Heart right ventricle (tissue), 16 donors: Measurements from ENCODE around the gene GABRB1. TPM values are rescaled to one million over a fixed set of nuclear protein-coding genes. Genes with fewer than 3 reads are reported as not detected.

Experiments
- ATAC-seq, 8 donors: fragments of 200-7000 bp; cut with Tn5 transposase; one replicate each; pipeline ENCODE4 v1.9.1; 2020; ENCODE audit warnings: mild to moderate bottlenecking in 8 of 8, moderate library complexity in 8 of 8, moderate number of reproducible peaks in 1 of 8
- DNase-seq, 2 donors: peaks; one replicate each; pipeline ENCODE4 v3.0.0-alpha.2; 2020
- H3K27ac ChIP-seq, 10 donors: fragments of 200-600 bp; sonication (generic) in 2 of 10; one replicate each; pipeline versions ENCODE4 v1.5.0 to v1.8.0; 2020 to 2022; ENCODE audit warnings: mild to moderate bottlenecking in 3 of 10
- H3K27me3 ChIP-seq, 7 donors: fragments of 200-600 bp; one replicate each; pipeline ENCODE4 v1.8.0; 2021 to 2022; ENCODE audit warnings: mild to moderate bottlenecking in 2 of 7
- H3K36me3 ChIP-seq, 9 donors: fragments of 200-600 bp; sonication (generic) in 1 of 9; one replicate each; pipeline versions ENCODE4 v1.5.0 to v1.8.0; 2020 to 2022; ENCODE audit warnings: mild to moderate bottlenecking in 2 of 9
- H3K4me1 ChIP-seq, 9 donors: fragments of 200-600 bp; sonication (generic) in 1 of 9; one replicate each; pipeline versions ENCODE4 v1.5.0 to v1.8.0; 2020 to 2022; ENCODE audit warnings: mild to moderate bottlenecking in 4 of 9
- H3K4me3 ChIP-seq, 10 donors: fragments of 200-600 bp; sonication (generic) in 2 of 10; one replicate each; pipeline versions ENCODE4 v1.5.0 to v1.8.0; 2020 to 2022; ENCODE audit warnings: mild to moderate bottlenecking in 7 of 10, moderate library complexity in 2 of 10
- H3K9me3 ChIP-seq, 11 donors: fragments of 200-600 bp in 10 of 11; sonication (generic) in 2 of 11; one replicate each; pipeline versions ENCODE4 v1.5.0 to v1.8.0; 2013 to 2022; ENCODE audit warnings: mild to moderate bottlenecking in 2 of 11, control low read depth in 1 of 11, moderate library complexity in 1 of 11
- CTCF ChIP-seq, 9 donors: fragments of 200-600 bp; sonication (generic) in 2 of 9; IDR thresholded peaks; one replicate each; pipeline versions ENCODE4 v1.5.0 to v1.8.0; 2021 to 2022; ENCODE audit warnings: antibody characterized with exemption in 9 of 9, mild to moderate bottlenecking in 5 of 9, moderate library complexity in 1 of 9
- WGBS, 2 donors: extraction: QIAGEN DNeasy Blood & Tissue Kit; methylation state at CpG; one replicate each; pipeline ENCODE4 v1.1.7; 2013; ENCODE audit warnings: inconsistent platforms in 1 of 2; 5-methylcytosine and 5-hydroxymethylcytosine counted together
- intact Hi-C, 10 donors: fragments of 100-400 bp; cut with DNase I; formaldehyde crosslinking; loops; one replicate each; pipeline versions ENCODE4 v1.11.1 to v1.14.2; 2022
- polyA plus RNA-seq, 2 donors: library from polyadenylated mRNA; stranded (reverse); fragments of 200-250 nt; gene quantifications; one replicate each; pipeline ENCODE4 v1.2.3, GENCODE V29; 2013
- total RNA-seq, 10 donors: library from RNA; stranded (reverse); fragmentation: NEBNext Ultra II Directional in 3 of 10; extraction: Animal tissue kit (Norgen Biotek cat#: 25700) in 3 of 10; gene quantifications; one replicate each; pipeline versions ENCODE4 v1.2.1 to v1.2.4, GENCODE V29; 2021 to 2023
- donor health status: Arrhythmogenic right ventricular cardiomyopathy.
- donor health status: ischemic (EF 13 %, LVEDD 7.1; RV severe dilation, severe dysfunction).
- donor health status: healthy with polysubstance abuse.
- donor health status: DM: no; HTN: yes; CAD: no.
- donor health status: DM: no; HTN: no; CAD: no.
- donor health status: ischemic (EF 25% LVEDD 6.9; RV normal size, moderate dysfunction).
- donor health status: ischemic (EF 25% LVEDD 5.7; RV mildly dilated, moderate dysfunction).
- donor health status: healthy.
- donor health status: DM: yes; HTN: yes; CAD: no.
- donor health status: Ischemic cardiomyopathy.
- donor health status: ischemic (EF 35%, LVEDD 5.7; RV mildly dilated, moderate dysfunction).
- donor health status: nonischemic (EF 11% LVEDD 7.7; RV severe dilation, severe dysfunction).
- donor health status: DM: yes; HTN: yes; CAD: no.
- donor health status: PGD.
- donor health status: ischemic (EF 29% LVEDD 5.4; RV normal size, mild dysfunction).
- donor health status: nonischemic (EF 23%, LVEDD 6.1; RV moderate dilation, normal function).

The GABRB1 gene
- total and polyA plus RNA-seq, 12 donors = 0.51 to 9.9 (median 6.2) TPM

- intact Hi-C loops = no loop called here
- DNase-seq (no peak), ATAC-seq (no peak)
- H3K27me3 ChIP-seq = no peaks in the 10 kb centered on the region
- H3K27ac ChIP-seq = no peak overlapping the region
- H3K36me3 ChIP-seq = no peaks in the 10 kb centered on the region
- H3K9me3 ChIP-seq = no peaks in the 10 kb centered on the region
- no peaks in the 10 kb centered on the region for H3K4me1 ChIP-seq
- WGBS, 2 donors = 67 to 82% methylated on average over 2 of the region's 2 CpGs
- no peak for TF ChIP-seq CTCF (IDR thresholded peaks at IDR 0.05)
- H3K4me3 ChIP-seq = no peak overlapping the region
Observed at GRCh38 chr4:47213106-47213505, 181.7 kb downstream of the GABRB1 start.

GRCh38 chr4:47213539-47213938, 182.2 kb downstream of the GABRB1 start:
- WGBS, 2 donors = 86 to 96% methylated on average over 1 of the region's 1 CpG
- DNase-seq = no peak
- intact Hi-C loops = no loop called here
- no peak for ATAC-seq
- no peak for TF ChIP-seq CTCF (IDR thresholded peaks at IDR 0.05)
- no peak overlapping the region for H3K27ac ChIP-seq
- no peaks in the 10 kb centered on the region for H3K9me3 ChIP-seq
- H3K27me3 ChIP-seq = no peaks in the 10 kb centered on the region
- H3K4me3 ChIP-seq = no peak overlapping the region
- no peaks in the 10 kb centered on the region for H3K36me3 ChIP-seq
- H3K4me1 ChIP-seq = no peaks in the 10 kb centered on the region

- ATAC-seq = no peak
Observed at GRCh38 chr4:47213971-47214370, 182.6 kb downstream of the GABRB1 start.

GRCh38 chr4:47215759-47216158, 184.4 kb downstream of the GABRB1 start:
- DNase-seq = no peak
- intact Hi-C loops = no loop called here
- H3K4me3 ChIP-seq = no peak overlapping the region
- no peaks in the 10 kb centered on the region for H3K27me3 ChIP-seq
- H3K4me1 ChIP-seq = no peaks in the 10 kb centered on the region
- H3K27ac ChIP-seq = no peak overlapping the region
- no peak for ATAC-seq
- no peak for TF ChIP-seq CTCF (IDR thresholded peaks at IDR 0.05)
- 41 to 45% methylated on average over 1 of the region's 1 CpG for WGBS, 2 donors
- H3K36me3 ChIP-seq = no peaks in the 10 kb centered on the region
- no peaks in the 10 kb centered on the region for H3K9me3 ChIP-seq

More at GRCh38 chr4:47213971-47214370, 182.6 kb downstream of the GABRB1 start:
- TF ChIP-seq CTCF (IDR thresholded peaks at IDR 0.05) = no peak
- H3K36me3 ChIP-seq = no peaks in the 10 kb centered on the region
- no peak overlapping the region for H3K4me3 ChIP-seq
- no peaks in the 10 kb centered on the region for H3K4me1 ChIP-seq
- no peaks in the 10 kb centered on the region for H3K27me3 ChIP-seq
- H3K9me3 ChIP-seq = no peaks in the 10 kb centered on the region
- 35 to 41% methylated on average over 3 of the region's 3 CpGs for WGBS, 2 donors
- DNase-seq = no peak
- no peak overlapping the region for H3K27ac ChIP-seq
- intact Hi-C loops = no loop called here
